ENCODE measurements around the gene NDUFS6.

DNA sequence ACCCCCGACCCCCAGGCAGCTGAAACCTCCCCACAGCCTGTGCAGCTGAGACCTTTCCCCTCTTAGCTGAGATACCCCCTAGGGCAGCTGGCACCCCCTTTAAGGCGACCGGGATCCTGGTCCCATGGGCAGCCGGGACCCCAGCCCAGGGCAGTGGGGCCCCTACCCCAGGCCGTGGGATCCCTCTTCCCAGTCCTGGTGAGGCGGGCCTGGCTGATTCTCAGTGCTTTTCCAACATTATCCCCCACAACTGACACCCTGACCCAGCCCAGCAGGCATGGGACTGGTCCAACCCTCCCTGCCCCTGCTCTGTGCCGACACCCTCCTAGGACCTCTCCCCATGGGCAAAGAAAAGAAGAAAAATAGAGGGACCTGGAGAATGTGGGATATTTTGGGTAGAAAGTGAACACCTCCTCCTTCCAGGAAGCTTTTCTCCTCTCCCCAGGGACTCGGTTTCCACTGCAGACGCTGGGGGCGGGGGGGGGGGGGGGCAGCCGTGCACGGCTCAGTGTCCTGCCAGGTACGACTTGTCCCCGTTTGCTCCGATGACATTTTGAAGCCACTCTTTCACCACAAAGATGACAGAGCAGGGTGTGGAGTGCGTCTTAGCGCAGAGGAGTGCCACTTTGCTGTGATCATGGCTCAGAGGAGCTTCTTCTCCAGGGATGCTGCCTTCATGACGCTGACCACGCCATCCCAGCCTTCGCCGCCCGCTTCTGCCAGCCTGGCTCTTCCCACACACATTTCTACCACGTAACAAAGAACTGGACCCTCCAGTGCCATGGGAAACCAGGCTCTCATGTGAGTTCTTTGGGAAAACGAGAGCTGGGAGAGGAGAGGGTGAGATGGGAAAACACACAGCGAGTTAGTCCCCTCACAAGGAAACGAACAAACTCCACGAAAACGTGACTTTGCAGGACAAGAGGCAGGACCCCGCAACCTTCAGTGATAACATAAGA, 49.1 kb upstream of the NDUFS6 start:
- no peak for TF ChIP-seq GATA2 (IDR thresholded peaks at IDR 0.05; ENCODE audit: low read depth, low read length)
- TF ChIP-seq GATA3 (IDR thresholded peaks at IDR 0.05; ENCODE audit: low read depth, low read length) = no peak

Data from SH-SY5Y (cell line).